Endodermal cell (in vitro differentiated cells): Measurements from ENCODE around the gene VPS11. TPM values are rescaled to one million over a fixed set of nuclear protein-coding genes. Genes with fewer than 3 reads are reported as not detected.
A peak's percentile ranks its signal among the peaks of the same experiment; 100 is the strongest.

Experiments
- DNase-seq: peaks from one replicate; pipeline ENCODE4 v3.0.0-alpha.2; 2017
- H3K27ac ChIP-seq: 2 replicates; pipeline ENCODE4 v1.5.1; 2013; ENCODE audit warnings: mild to moderate bottlenecking, low read depth, low read length, moderate library complexity
- H3K27me3 ChIP-seq: 2 replicates; pipeline ENCODE4 v1.6.1; 2013; ENCODE audit warnings: mild to moderate bottlenecking, low read length, moderate library complexity; ENCODE audit not compliant: insufficient read depth, control insufficient read depth, poor library complexity, severe bottlenecking
- H3K36me3 ChIP-seq: 2 replicates; pipeline ENCODE4 v1.7.0; 2013; ENCODE audit warnings: mild to moderate bottlenecking, low read length, moderate library complexity; ENCODE audit not compliant: control insufficient read depth, insufficient read depth
- H3K4me1 ChIP-seq: one replicate; pipeline ENCODE4 v1.7.0; 2013; ENCODE audit warnings: low read length; ENCODE audit not compliant: control insufficient read depth, insufficient read depth
- H3K4me3 ChIP-seq: 2 replicates; pipeline ENCODE4 v1.5.1; 2013; ENCODE audit warnings: mild to moderate bottlenecking, low read length, moderate library complexity
- H3K9ac ChIP-seq: 2 replicates; pipeline ENCODE4 v1.6.1; 2013; ENCODE audit warnings: mild to moderate bottlenecking, low read length, moderate library complexity; ENCODE audit not compliant: poor library complexity, severe bottlenecking; ENCODE audit errors: extremely low read depth
- H3K9me3 ChIP-seq: 2 replicates; pipeline ENCODE4 v1.6.1; 2013; ENCODE audit warnings: mild to moderate bottlenecking, low read length, moderate library complexity; ENCODE audit not compliant: control insufficient read depth
- H3K27ac Mint-ChIP-seq: 2 replicates; pipeline ENCODE4 v1.8.0; 2020; ENCODE audit warnings: mixed read lengths
- H3K27me3 Mint-ChIP-seq: 2 replicates; pipeline ENCODE4 v1.8.0; 2021; ENCODE audit warnings: mild to moderate bottlenecking, mixed read lengths; ENCODE audit not compliant: insufficient read depth
- H3K36me3 Mint-ChIP-seq: 2 replicates; pipeline ENCODE4 v1.8.0; 2020; ENCODE audit warnings: low read depth, mixed read lengths
- H3K4me1 Mint-ChIP-seq: 2 replicates; pipeline ENCODE4 v1.8.0; 2020; ENCODE audit warnings: mixed read lengths
- H3K4me3 Mint-ChIP-seq: 2 replicates; pipeline ENCODE4 v1.8.0; 2020; ENCODE audit warnings: mild to moderate bottlenecking, moderate library complexity, mixed read lengths
- H3K9me3 Mint-ChIP-seq: 2 replicates; pipeline ENCODE4 v1.8.0; 2020; ENCODE audit warnings: mild to moderate bottlenecking, mixed read lengths
- WGBS, 2 experiments: methylation state at CpG; one replicate each; pipeline versions ENCODE4 v1.1.5 to v1.1.7; 2013; ENCODE audit warnings: missing lambda C conversion rate in 2 of 2, mixed read lengths in 1 of 2; ENCODE audit not compliant: insufficient coverage in 1 of 2, insufficient read length in 1 of 2; 5-methylcytosine and 5-hydroxymethylcytosine counted together
- total RNA-seq, 2 donors: library from RNA; stranded (reverse); fragmentation: NEBNext Ultra II Directional in 1 of 2; extraction: Animal tissue kit (Norgen Biotek cat#: 25700) in 1 of 2; gene quantifications; 2 replicates in 1 of 2; 3 replicates in 1 of 2; pipeline ENCODE4 v1.2.1, GENCODE V29; 2021
- TF ChIP-seq, protein P1 (sequence below): fragments of 200-600 bp; sonication (generic); conservative IDR thresholded peaks from 2 replicates; pipeline ENCODE4 v1.5.0; 2021; ENCODE audit warnings: antibody characterized with exemption, mild to moderate bottlenecking

The VPS11 gene
- total RNA-seq, 2 donors from 2014 or later = 26.9 to 29.1 TPM

GRCh38 chr11:119025978-119026766 is 41.4 kb upstream of the VPS11 start:
- no peak overlapping the region for H3K4me3 ChIP-seq
- H3K27me3 ChIP-seq = no peaks in the 10 kb centered on the region
- Mint-ChIP-seq H3K4me3 (no peak overlapping the region), H3K36me3 (peaks cover 64% of the 10 kb centered on the region), H3K4me1 (peaks cover 56% of the 10 kb centered on the region), H3K27ac (no peak overlapping the region), H3K27me3 (no peaks in the 10 kb centered on the region), H3K9me3 (no peaks in the 10 kb centered on the region)
- no peak overlapping the region for H3K9ac ChIP-seq
- TF ChIP-seq, protein P1, sequence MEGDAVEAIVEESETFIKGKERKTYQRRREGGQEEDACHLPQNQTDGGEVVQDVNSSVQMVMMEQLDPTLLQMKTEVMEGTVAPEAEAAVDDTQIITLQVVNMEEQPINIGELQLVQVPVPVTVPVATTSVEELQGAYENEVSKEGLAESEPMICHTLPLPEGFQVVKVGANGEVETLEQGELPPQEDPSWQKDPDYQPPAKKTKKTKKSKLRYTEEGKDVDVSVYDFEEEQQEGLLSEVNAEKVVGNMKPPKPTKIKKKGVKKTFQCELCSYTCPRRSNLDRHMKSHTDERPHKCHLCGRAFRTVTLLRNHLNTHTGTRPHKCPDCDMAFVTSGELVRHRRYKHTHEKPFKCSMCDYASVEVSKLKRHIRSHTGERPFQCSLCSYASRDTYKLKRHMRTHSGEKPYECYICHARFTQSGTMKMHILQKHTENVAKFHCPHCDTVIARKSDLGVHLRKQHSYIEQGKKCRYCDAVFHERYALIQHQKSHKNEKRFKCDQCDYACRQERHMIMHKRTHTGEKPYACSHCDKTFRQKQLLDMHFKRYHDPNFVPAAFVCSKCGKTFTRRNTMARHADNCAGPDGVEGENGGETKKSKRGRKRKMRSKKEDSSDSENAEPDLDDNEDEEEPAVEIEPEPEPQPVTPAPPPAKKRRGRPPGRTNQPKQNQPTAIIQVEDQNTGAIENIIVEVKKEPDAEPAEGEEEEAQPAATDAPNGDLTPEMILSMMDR = no peak
- H3K27ac ChIP-seq = no peak overlapping the region
- H3K9me3 ChIP-seq = no peaks in the 10 kb centered on the region
- DNase-seq = no peak
- H3K36me3 ChIP-seq = peaks cover 51% of the 10 kb centered on the region
- H3K4me1 ChIP-seq = peaks cover 27% of the 10 kb centered on the region
- WGBS, 2 experiments = 94 to 96% methylated on average over 12 to 16 of the region's 16 CpGs

DNA sequence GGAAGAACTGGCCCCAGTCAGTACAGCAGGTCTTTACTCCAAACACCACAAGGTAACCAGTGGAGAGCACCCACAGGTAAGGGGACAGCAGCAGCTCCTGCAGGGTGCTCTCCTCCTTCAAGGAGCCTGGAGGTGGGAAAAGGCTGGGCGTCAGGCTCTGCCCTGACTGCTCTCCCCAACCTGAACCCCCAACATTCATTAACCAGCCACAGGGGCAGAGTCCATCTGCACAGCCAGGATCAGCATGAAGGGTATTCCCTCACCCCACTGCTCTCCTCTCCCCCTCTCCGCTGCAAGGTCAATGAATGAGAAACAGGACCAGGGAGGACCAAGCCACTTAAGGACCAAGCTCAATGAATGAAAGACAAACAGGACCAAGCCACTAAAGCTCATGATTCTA is 40.6 kb upstream of the VPS11 start:
- peaks cover 45% of the 10 kb centered on the region for H3K36me3 ChIP-seq
- peaks cover 27% of the 10 kb centered on the region for H3K4me1 ChIP-seq
- Mint-ChIP-seq H3K9me3 (no peaks in the 10 kb centered on the region), H3K4me1 (peaks cover 60% of the 10 kb centered on the region), H3K36me3 (peaks cover 56% of the 10 kb centered on the region), H3K27me3 (no peaks in the 10 kb centered on the region), H3K27ac (no peak overlapping the region), H3K4me3 (peak overlapping the region; percentile 70)
- no peaks in the 10 kb centered on the region for H3K9me3 ChIP-seq
- no peak for DNase-seq
- H3K9ac ChIP-seq = no peak overlapping the region
- H3K27me3 ChIP-seq = no peaks in the 10 kb centered on the region
- H3K4me3 ChIP-seq = no peak overlapping the region
- TF ChIP-seq, protein P1 = no peak
- 93 to 100% methylated on average over 1 to 2 of the region's 2 CpGs for WGBS, 2 experiments
- no peak overlapping the region for H3K27ac ChIP-seq

GRCh38 chr11:119027561-119028345 is 39.9 kb upstream of the VPS11 start:
- no peak for DNase-seq
- Mint-ChIP-seq H3K4me1 (peaks cover 61% of the 10 kb centered on the region), H3K36me3 (peaks cover 50% of the 10 kb centered on the region), H3K27me3 (no peaks in the 10 kb centered on the region), H3K27ac (peak overlapping the region; percentile 87), H3K4me3 (peak overlapping the region; percentile 70), H3K9me3 (no peaks in the 10 kb centered on the region)
- peaks cover 45% of the 10 kb centered on the region for H3K36me3 ChIP-seq
- 87 to 100% methylated on average over 4 to 9 of the region's 9 CpGs for WGBS, 2 experiments
- no peak overlapping the region for H3K27ac ChIP-seq
- no peaks in the 10 kb centered on the region for H3K27me3 ChIP-seq
- TF ChIP-seq, protein P1 = no peak
- H3K9me3 ChIP-seq = no peaks in the 10 kb centered on the region
- no peak overlapping the region for H3K9ac ChIP-seq
- H3K4me3 ChIP-seq = peak overlapping the region; percentile 34
- peaks cover 27% of the 10 kb centered on the region for H3K4me1 ChIP-seq
